T follicular helper cell (primary cell): ENCODE results near the gene GAS2L1.

Experiments used
- DNase-seq: peaks from one replicate; pipeline ENCODE4 v3.0.0-alpha.2; 2020; ENCODE audit warnings: low read depth

The GAS2L1 gene

GRCh38 chr22:29327089-29327764 lies 20.8 kb downstream of the GAS2L1 start:
- DNase-seq: no peak

- DNase-seq: no peak
Observed at GRCh38 chr22:29328055-29328454, 21.6 kb downstream of the GAS2L1 start.

GRCh38 chr22:29328566-29329500 lies 22.4 kb downstream of the GAS2L1 start:
- no peak for DNase-seq

- DNase-seq: no peak
Observed at GRCh38 chr22:29329581-29329980, 23.1 kb downstream of the GAS2L1 start.

GRCh38 chr22:29330291-29330690 lies 23.8 kb downstream of the GAS2L1 start:
- DNase-seq: no peak

- DNase-seq: no peak
Observed at GRCh38 chr22:29330753-29331152, 24.3 kb downstream of the GAS2L1 start.

- DNase-seq: no peak
Observed at GRCh38 chr22:29331213-29331612, 24.8 kb downstream of the GAS2L1 start.

- no peak for DNase-seq
Observed at GRCh38 chr22:29331658-29332300, 25.3 kb downstream of the GAS2L1 start.

- DNase-seq: no peak
Observed at GRCh38 chr22:29332886-29333496, 26.5 kb downstream of the GAS2L1 start.

- DNase-seq: no peak
Observed at GRCh38 chr22:29334148-29334547, 27.7 kb downstream of the GAS2L1 start.

- DNase-seq: no peak
Observed at GRCh38 chr22:29334696-29335344, 28.4 kb downstream of the GAS2L1 start.

GRCh38 chr22:29335656-29336055 lies 29.2 kb downstream of the GAS2L1 start:
- DNase-seq: no peak

- no peak for DNase-seq
Observed at GRCh38 chr22:29336751-29337490, 30.5 kb downstream of the GAS2L1 start.

- DNase-seq: no peak
Observed at GRCh38 chr22:29337631-29338284, 31.3 kb downstream of the GAS2L1 start.

GRCh38 chr22:29338398-29338797 lies 31.9 kb downstream of the GAS2L1 start:
- no peak for DNase-seq

GRCh38 chr22:29339381-29340235 lies 33.2 kb downstream of the GAS2L1 start:
- DNase-seq: no peak

- no peak for DNase-seq
Observed at GRCh38 chr22:29340566-29340965, 34.1 kb downstream of the GAS2L1 start.

- DNase-seq: no peak
Observed at GRCh38 chr22:29341056-29341848, 34.8 kb downstream of the GAS2L1 start.

GRCh38 chr22:29341849-29342127 lies 35.3 kb downstream of the GAS2L1 start:
- no peak for DNase-seq
